Activated CD4-positive, CD25-positive, alpha-beta regulatory T cell treated with anti-CD3 and anti-CD28 coated beads, Interleukin-2, amount 50 U/mL, for 72 hours (primary cell): ENCODE results near the gene ECM2.

ENCODE experiments used
- DNase-seq: peaks from one replicate; pipeline ENCODE4 v3.0.0; 2021

ECM2 gene

GRCh38 chr9:92527291-92527828 lies 8.4 kb downstream of the ECM2 start:
- DNase-seq: no peak

- DNase-seq: no peak
These were observed 10.5 kb downstream of the ECM2 start for GRCh38 chr9:92525306-92525705.

- no peak for DNase-seq
These were observed 10.9 kb downstream of the ECM2 start for GRCh38 chr9:92524881-92525280.

GRCh38 chr9:92522983-92523970 lies 12.5 kb downstream of the ECM2 start:
- DNase-seq: no peak

GRCh38 chr9:92520837-92521236 lies 15.0 kb downstream of the ECM2 start:
- no peak for DNase-seq

- DNase-seq: no peak
These were observed 17.6 kb downstream of the ECM2 start for GRCh38 chr9:92518199-92518598.

- no peak for DNase-seq
These were observed 18.7 kb downstream of the ECM2 start for GRCh38 chr9:92517046-92517445.

GRCh38 chr9:92516521-92516920 lies 19.3 kb downstream of the ECM2 start:
- no peak for DNase-seq

GRCh38 chr9:92514635-92515034 lies 21.2 kb downstream of the ECM2 start:
- no peak for DNase-seq

GRCh38 chr9:92513349-92513748 lies 22.4 kb downstream of the ECM2 start:
- DNase-seq: no peak

- DNase-seq: no peak
These were observed 23.2 kb downstream of the ECM2 start for GRCh38 chr9:92512622-92513021.

GRCh38 chr9:92510747-92511146 lies 25.0 kb downstream of the ECM2 start:
- no peak for DNase-seq

- DNase-seq: no peak
These were observed 26.7 kb downstream of the ECM2 start for GRCh38 chr9:92509050-92509449.

- DNase-seq: no peak
These were observed 27.6 kb downstream of the ECM2 start for GRCh38 chr9:92508018-92508820.

- DNase-seq: no peak
These were observed 28.3 kb downstream of the ECM2 start for GRCh38 chr9:92507496-92507895.

- DNase-seq: no peak
These were observed 28.8 kb downstream of the ECM2 start for GRCh38 chr9:92507005-92507404.

GRCh38 chr9:92506184-92506857 lies 29.5 kb downstream of the ECM2 start:
- no peak for DNase-seq

- DNase-seq: no peak
These were observed 30.9 kb downstream of the ECM2 start for GRCh38 chr9:92504881-92505280.

GRCh38 chr9:92503156-92503555 lies 32.6 kb downstream of the ECM2 start:
- no peak for DNase-seq

- no peak for DNase-seq
These were observed 34.0 kb downstream of the ECM2 start for GRCh38 chr9:92501671-92502393.

- DNase-seq: no peak
These were observed 35.1 kb downstream of the ECM2 start for GRCh38 chr9:92500725-92501124.

GRCh38 chr9:92499701-92500100 lies 36.1 kb downstream of the ECM2 start:
- DNase-seq: no peak
